ENCODE measurements around the gene UVRAG. TPM values are rescaled to one million over a fixed set of nuclear protein-coding genes. Genes with fewer than 3 reads are reported as not detected.

The UVRAG gene
- total RNA-seq, 1 donor from 2014 or later: 20.2 TPM

- peaks cover 65% of the 10 kb centered on the region for H3K4me1 Mint-ChIP-seq (ENCODE audit: unreplicated experiment)
- no peaks in the 10 kb centered on the region for H3K36me3 Mint-ChIP-seq (ENCODE audit: unreplicated experiment)
Measured at GRCh38 chr11:75921808-75922207, 106.8 kb downstream of the UVRAG start.

DNA sequence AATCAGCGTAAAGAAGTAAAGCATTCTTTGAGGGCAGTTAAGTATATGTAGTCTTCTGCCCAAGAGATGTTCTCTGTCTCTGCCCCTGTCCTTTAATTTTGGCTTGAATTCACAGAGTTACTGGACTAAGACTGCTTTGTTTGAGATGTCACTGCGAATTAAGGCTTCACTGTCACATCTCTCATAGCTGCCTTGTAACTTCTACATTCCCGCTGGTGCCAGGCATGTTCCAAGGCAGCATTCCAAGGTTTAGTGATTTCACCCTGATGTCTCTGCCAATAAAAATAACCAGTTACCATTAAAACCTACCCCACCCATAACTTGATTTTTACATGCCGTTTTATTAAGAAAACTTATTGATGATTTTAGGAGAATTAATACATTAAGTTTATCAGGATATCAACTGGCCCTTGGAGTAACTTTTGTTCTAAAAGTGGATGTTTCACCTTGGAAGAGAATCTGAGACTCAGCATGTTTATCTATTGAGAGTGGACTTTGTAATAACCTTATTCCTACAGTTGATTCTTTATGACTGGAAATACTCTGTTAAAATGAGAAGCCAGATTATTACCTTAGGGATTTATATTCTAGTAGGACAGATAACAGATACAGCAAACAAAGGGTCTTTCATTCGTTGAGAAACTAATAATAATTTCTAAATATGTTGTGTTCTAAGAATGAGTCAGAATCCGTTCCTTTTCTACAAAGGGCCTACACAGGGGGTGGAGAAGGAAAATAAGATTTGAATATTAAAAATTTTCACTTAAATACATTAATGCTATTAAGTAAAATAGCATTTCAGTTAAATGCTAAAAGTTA lies 110.2 kb downstream of the UVRAG start:
- Mint-ChIP-seq H3K4me1 (ENCODE audit: unreplicated experiment) (peaks cover 55% of the 10 kb centered on the region), H3K36me3 (ENCODE audit: unreplicated experiment) (peaks cover 6% of the 10 kb centered on the region), H3K27me3 (ENCODE audit: unreplicated experiment) (no peaks in the 10 kb centered on the region), H3K4me3 (ENCODE audit: unreplicated experiment) (no peak overlapping the region), H3K27ac (ENCODE audit: unreplicated experiment) (peak overlapping the region; percentile 81), H3K9me3 (ENCODE audit: unreplicated experiment) (no peaks in the 10 kb centered on the region)
- no peak for TF ChIP-seq CTCF (IDR thresholded peaks at IDR 0.05)
- no peak for DNase-seq (ENCODE audit: extremely low spot score, unreplicated experiment)

More at GRCh38 chr11:75921808-75922207, 106.8 kb downstream of the UVRAG start:
- Mint-ChIP-seq H3K4me3 (ENCODE audit: unreplicated experiment) (no peak overlapping the region), H3K27me3 (ENCODE audit: unreplicated experiment) (no peaks in the 10 kb centered on the region), H3K27ac (ENCODE audit: unreplicated experiment) (peak overlapping the region; percentile 19), H3K9me3 (ENCODE audit: unreplicated experiment) (no peaks in the 10 kb centered on the region)
- no peak for TF ChIP-seq CTCF (IDR thresholded peaks at IDR 0.05)
- DNase-seq (ENCODE audit: extremely low spot score, unreplicated experiment): no peak

DNA sequence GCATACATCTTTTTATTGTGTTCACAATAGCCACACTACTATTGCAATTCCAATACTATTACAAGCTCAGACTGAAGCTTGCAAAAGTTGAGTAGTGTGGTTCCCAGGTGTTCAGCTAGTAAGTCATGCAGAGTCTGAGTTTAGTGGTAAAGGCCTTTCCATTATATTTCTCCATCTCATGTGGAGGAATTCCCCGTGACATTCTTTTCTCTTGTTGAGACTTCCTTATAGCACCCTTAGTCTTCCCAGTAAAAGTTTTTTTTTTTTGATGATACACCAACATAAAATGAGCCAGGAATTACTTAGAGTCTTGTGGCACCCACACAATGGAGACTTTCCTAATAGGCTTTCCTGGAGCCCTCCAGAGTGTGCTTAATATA lies 110.8 kb downstream of the UVRAG start:
- H3K4me1 Mint-ChIP-seq (ENCODE audit: unreplicated experiment): peaks cover 57% of the 10 kb centered on the region
- TF ChIP-seq CTCF (IDR thresholded peaks at IDR 0.05): no peak

DNA sequence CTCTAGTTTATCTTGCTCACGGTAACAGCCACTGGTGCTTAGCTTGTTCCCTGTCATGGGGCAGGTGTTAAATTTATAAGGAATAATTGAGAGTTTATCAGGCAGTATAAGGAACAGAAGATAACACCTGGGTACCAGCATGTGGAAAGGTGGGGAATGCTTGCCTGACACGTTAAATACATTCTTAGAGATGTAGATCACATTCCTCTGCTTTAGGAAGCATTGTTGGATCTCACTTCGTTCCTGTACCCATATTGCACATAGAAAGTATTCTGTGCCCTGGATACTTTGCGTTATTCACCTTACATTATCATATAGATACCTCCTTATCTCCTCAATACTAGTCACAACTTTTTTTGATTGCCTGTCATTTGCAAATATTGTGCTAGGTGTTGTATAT lies 114.7 kb downstream of the UVRAG start:
- no peak for DNase-seq (ENCODE audit: extremely low spot score, unreplicated experiment)
- Mint-ChIP-seq H3K9me3 (ENCODE audit: unreplicated experiment) (peaks cover 14% of the 10 kb centered on the region), H3K4me3 (ENCODE audit: unreplicated experiment) (no peak overlapping the region), H3K36me3 (ENCODE audit: unreplicated experiment) (peaks cover 18% of the 10 kb centered on the region), H3K27me3 (ENCODE audit: unreplicated experiment) (no peaks in the 10 kb centered on the region), H3K27ac (ENCODE audit: unreplicated experiment) (no peak overlapping the region), H3K4me1 (ENCODE audit: unreplicated experiment) (peaks cover 47% of the 10 kb centered on the region)
- no peak for TF ChIP-seq CTCF (IDR thresholded peaks at IDR 0.05)

More for the DNA sequence above, 110.8 kb downstream of the UVRAG start:
- H3K27ac Mint-ChIP-seq (ENCODE audit: unreplicated experiment): no peak overlapping the region
- no peaks in the 10 kb centered on the region for H3K27me3 Mint-ChIP-seq (ENCODE audit: unreplicated experiment)
- DNase-seq (ENCODE audit: extremely low spot score, unreplicated experiment): no peak
- H3K4me3 Mint-ChIP-seq (ENCODE audit: unreplicated experiment): no peak overlapping the region
- no peaks in the 10 kb centered on the region for H3K9me3 Mint-ChIP-seq (ENCODE audit: unreplicated experiment)
- H3K36me3 Mint-ChIP-seq (ENCODE audit: unreplicated experiment): peaks cover 6% of the 10 kb centered on the region

DNA sequence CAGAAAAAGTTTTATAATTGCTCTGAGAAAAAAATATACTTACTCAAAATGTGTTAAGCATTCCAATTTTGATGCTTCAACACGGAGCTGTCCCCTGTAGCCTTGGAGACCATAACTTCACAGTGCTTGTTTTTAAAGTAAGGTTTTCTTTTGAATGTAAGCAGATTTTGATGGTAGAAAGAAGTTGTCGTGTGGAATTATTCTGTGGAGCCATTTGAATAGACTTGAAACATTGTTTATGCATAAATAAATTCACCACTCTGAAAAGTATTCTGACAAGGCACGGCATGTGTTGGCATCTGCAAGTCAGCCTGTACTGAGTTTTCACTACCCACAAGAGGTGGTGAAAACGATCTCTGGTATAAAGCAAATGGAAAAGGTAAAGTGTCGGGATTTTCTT lies 115.5 kb downstream of the UVRAG start:
- DNase-seq (ENCODE audit: extremely low spot score, unreplicated experiment): no peak
- no peak for TF ChIP-seq CTCF (IDR thresholded peaks at IDR 0.05)
- H3K27me3 Mint-ChIP-seq (ENCODE audit: unreplicated experiment): no peaks in the 10 kb centered on the region
- H3K9me3 Mint-ChIP-seq (ENCODE audit: unreplicated experiment): peaks cover 14% of the 10 kb centered on the region
- H3K27ac Mint-ChIP-seq (ENCODE audit: unreplicated experiment): peak overlapping the region; percentile 74
- H3K4me1 Mint-ChIP-seq (ENCODE audit: unreplicated experiment): peaks cover 40% of the 10 kb centered on the region
- H3K4me3 Mint-ChIP-seq (ENCODE audit: unreplicated experiment): no peak overlapping the region
- H3K36me3 Mint-ChIP-seq (ENCODE audit: unreplicated experiment): peaks cover 19% of the 10 kb centered on the region

Data from osteocyte (in vitro differentiated cells).